HG03097 (cell line): ENCODE results near the gene ABCC11.

Source experiments
- ATAC-seq: cut with Tn5 transposase; IDR thresholded peaks from one replicate; pipeline ENCODE4 v1.9.1; 2021; ENCODE audit not compliant: unreplicated experiment, low FRiP score

The ABCC11 gene

GRCh38 chr16:48165961-48166578 is 81.3 kb downstream of the ABCC11 start:
- no peak for ATAC-seq

GRCh38 chr16:48164907-48165715 is 82.2 kb downstream of the ABCC11 start:
- peak; percentile 73 for ATAC-seq

GRCh38 chr16:48162839-48163410 is 84.4 kb downstream of the ABCC11 start:
- no peak for ATAC-seq

GRCh38 chr16:48161906-48162305 is 85.4 kb downstream of the ABCC11 start:
- no peak for ATAC-seq

GRCh38 chr16:48160575-48160974 is 86.8 kb downstream of the ABCC11 start:
- ATAC-seq = no peak

- peak; percentile 54 for ATAC-seq
Observed at GRCh38 chr16:48158296-48158695, 89.0 kb downstream of the ABCC11 start.

- no peak for ATAC-seq
Observed at GRCh38 chr16:48157794-48158193, 89.5 kb downstream of the ABCC11 start.

GRCh38 chr16:48157302-48157701 is 90.0 kb downstream of the ABCC11 start:
- no peak for ATAC-seq

GRCh38 chr16:48156790-48157209 is 90.5 kb downstream of the ABCC11 start:
- peak; percentile 50 for ATAC-seq

GRCh38 chr16:48155926-48156789 is 91.2 kb downstream of the ABCC11 start, which contains the start of gene ABCC12:
ABCC12 (minus strand) TSS chr16:48155993; CDS start chr16:48146424, 9,569 bp downstream.
- ATAC-seq = no peak

- no peak for ATAC-seq
Observed at GRCh38 chr16:48153774-48154173, 93.6 kb downstream of the ABCC11 start.

- no peak for ATAC-seq
Observed at GRCh38 chr16:48152226-48152625, 95.1 kb downstream of the ABCC11 start.

- no peak for ATAC-seq
Observed at GRCh38 chr16:48150707-48151106, 96.6 kb downstream of the ABCC11 start.

- ATAC-seq = no peak
Observed at GRCh38 chr16:48146710-48147109, 100.6 kb downstream of the ABCC11 start.

- no peak for ATAC-seq
Observed at GRCh38 chr16:48146131-48146530, 101.2 kb downstream of the ABCC11 start.

GRCh38 chr16:48143812-48144368 is 103.4 kb downstream of the ABCC11 start:
- no peak for ATAC-seq

- ATAC-seq = no peak
Observed at GRCh38 chr16:48140821-48141220, 106.5 kb downstream of the ABCC11 start.

GRCh38 chr16:48139517-48139916 is 107.8 kb downstream of the ABCC11 start:
- ATAC-seq = no peak

GRCh38 chr16:48138543-48138942 is 108.8 kb downstream of the ABCC11 start:
- ATAC-seq = no peak

GRCh38 chr16:48137822-48138221 is 109.5 kb downstream of the ABCC11 start:
- no peak for ATAC-seq
